Tibial artery (tissue), 4 donors: ENCODE measurements around the gene DNAJB1.

ENCODE experiments used
- DNase-seq, 2 donors: peaks; one replicate each; pipeline ENCODE4 v3.0.0-alpha.2; 2019
- H3K27ac ChIP-seq, 2 donors: fragments of 200-600 bp; sonication (generic) in 1 of 2; 1 replicate in 1 of 2; 2 replicates in 1 of 2; pipeline ENCODE4 v1.5.1; 2018 to 2019; ENCODE audit warnings: mild to moderate bottlenecking in 1 of 2
- H3K27me3 ChIP-seq, 2 donors: fragments of 200-600 bp; sonication (generic) in 1 of 2; one replicate each; pipeline versions ENCODE4 v1.5.1 to v1.6.0; 2016 to 2019
- H3K36me3 ChIP-seq, 3 donors: fragments of 200-600 bp; sonication (generic) in 2 of 3; one replicate each; pipeline ENCODE4 v1.5.1; 2016 to 2019; ENCODE audit warnings: mild to moderate bottlenecking in 2 of 3
- H3K4me1 ChIP-seq, 4 donors: fragments of 200-600 bp; sonication (generic) in 2 of 4; 1 replicate in 3 of 4; 2 replicates in 1 of 4; pipeline ENCODE4 v1.5.1; 2016 to 2019
- H3K4me3 ChIP-seq, 2 donors: fragments of 200-600 bp; sonication (generic) in 1 of 2; 1 replicate in 1 of 2; 2 replicates in 1 of 2; pipeline ENCODE4 v1.5.1; 2018 to 2019; ENCODE audit warnings: mild to moderate bottlenecking in 2 of 2
- H3K9me3 ChIP-seq, 3 donors: fragments of 200-600 bp; sonication (generic) in 1 of 3; one replicate each; pipeline ENCODE4 v1.5.1; 2016 to 2019
- intact Hi-C: fragments of 100-400 bp; cut with DNase I; formaldehyde crosslinking; loops from one replicate; pipeline ENCODE4 v1.15.0; 2023; ENCODE audit warnings: low total_unique reads
- TF ChIP-seq, protein P1 (sequence below), 2 experiments: fragments of 200-600 bp in 1 of 2; fragments of 450-650 bp in 1 of 2; IDR thresholded peaks; one replicate each; pipeline ENCODE4 v1.5.1; 2017 to 2019; ENCODE audit warnings: antibody characterized with exemption in 2 of 2, mild to moderate bottlenecking in 1 of 2, moderate library complexity in 1 of 2

Gene DNAJB1

DNA sequence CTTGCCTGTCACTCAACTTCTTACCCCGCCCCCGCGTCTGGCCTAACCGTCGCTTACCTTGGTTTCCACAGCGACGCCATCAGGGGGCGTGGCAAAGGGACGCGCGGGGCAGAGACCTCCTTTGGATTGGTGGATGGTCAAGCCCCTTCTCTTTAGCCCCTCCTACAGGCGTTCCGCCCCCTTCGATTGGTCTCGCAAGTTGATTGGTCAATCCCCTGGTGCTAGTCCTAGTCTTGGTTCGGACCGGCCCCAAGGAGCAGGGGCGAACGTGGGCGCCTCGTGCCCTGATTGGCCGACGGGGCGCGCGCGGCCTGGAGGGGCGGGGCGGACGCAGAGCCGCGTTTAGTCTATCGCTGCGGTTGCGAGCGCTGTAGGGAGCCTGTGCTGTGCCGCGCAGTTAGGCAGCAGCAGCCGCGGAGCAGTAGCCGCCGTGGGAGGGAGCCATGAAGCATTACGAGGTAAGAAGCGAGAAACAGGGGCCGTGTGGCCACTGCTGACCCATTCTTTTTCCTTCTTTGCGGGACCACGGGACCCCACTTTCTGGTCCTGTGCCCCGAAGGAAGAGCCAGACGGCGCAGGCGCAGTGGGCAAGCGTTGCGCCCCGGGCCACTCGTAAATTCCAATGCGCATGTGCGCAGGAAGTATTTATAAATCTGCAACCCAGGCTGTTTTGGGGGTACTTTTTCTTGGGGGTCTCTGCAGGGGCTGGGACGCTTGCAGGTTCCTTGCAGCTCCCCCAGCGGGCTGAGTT is 11.2 kb upstream of the DNAJB1 start, which contains the start of gene TECR:
Gene TECR, plus strand, starts transcription at position 341 of the 751 bp plus-strand sequence. Its CDS starts 103 bp downstream, at position 444.
- peak within 1 kb of the TSS; percentile 83 to 85 for H3K27ac ChIP-seq
- peaks cover 0 to 30% (median 7%) of the 10 kb centered on the region in 4 donors for H3K4me1 ChIP-seq
- no peaks in the 10 kb centered on the region for H3K9me3 ChIP-seq
- H3K4me3 ChIP-seq = peak within 1 kb of the TSS; percentile 71 to 91
- H3K36me3 ChIP-seq = no peaks in the 10 kb centered on the region
- no peaks in the 10 kb centered on the region for H3K27me3 ChIP-seq
- DNase-seq = peak; percentile 100
- TF ChIP-seq, protein P1, sequence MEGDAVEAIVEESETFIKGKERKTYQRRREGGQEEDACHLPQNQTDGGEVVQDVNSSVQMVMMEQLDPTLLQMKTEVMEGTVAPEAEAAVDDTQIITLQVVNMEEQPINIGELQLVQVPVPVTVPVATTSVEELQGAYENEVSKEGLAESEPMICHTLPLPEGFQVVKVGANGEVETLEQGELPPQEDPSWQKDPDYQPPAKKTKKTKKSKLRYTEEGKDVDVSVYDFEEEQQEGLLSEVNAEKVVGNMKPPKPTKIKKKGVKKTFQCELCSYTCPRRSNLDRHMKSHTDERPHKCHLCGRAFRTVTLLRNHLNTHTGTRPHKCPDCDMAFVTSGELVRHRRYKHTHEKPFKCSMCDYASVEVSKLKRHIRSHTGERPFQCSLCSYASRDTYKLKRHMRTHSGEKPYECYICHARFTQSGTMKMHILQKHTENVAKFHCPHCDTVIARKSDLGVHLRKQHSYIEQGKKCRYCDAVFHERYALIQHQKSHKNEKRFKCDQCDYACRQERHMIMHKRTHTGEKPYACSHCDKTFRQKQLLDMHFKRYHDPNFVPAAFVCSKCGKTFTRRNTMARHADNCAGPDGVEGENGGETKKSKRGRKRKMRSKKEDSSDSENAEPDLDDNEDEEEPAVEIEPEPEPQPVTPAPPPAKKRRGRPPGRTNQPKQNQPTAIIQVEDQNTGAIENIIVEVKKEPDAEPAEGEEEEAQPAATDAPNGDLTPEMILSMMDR (IDR thresholded peaks at IDR 0.05) = no peak
- intact Hi-C loops = no loop called here

- Histone ChIP-seq H3K27ac (peak overlapping the region; percentile 70 to 79), H3K9me3 (no peaks in the 10 kb centered on the region), H3K4me1 (peaks cover 0 to 30% (median 7%) of the 10 kb centered on the region in 4 donors), H3K4me3 (peak overlapping the region; percentile 71 to 91), H3K36me3 (no peaks in the 10 kb centered on the region), H3K27me3 (no peaks in the 10 kb centered on the region)
- peak in 1 of 2 donors; percentile 68 for DNase-seq
- intact Hi-C loops = no loop called here
- TF ChIP-seq, protein P1 (IDR thresholded peaks at IDR 0.05) = no peak
Measured at GRCh38 chr19:14528419-14529253, 10.4 kb upstream of the DNAJB1 start.

DNA sequence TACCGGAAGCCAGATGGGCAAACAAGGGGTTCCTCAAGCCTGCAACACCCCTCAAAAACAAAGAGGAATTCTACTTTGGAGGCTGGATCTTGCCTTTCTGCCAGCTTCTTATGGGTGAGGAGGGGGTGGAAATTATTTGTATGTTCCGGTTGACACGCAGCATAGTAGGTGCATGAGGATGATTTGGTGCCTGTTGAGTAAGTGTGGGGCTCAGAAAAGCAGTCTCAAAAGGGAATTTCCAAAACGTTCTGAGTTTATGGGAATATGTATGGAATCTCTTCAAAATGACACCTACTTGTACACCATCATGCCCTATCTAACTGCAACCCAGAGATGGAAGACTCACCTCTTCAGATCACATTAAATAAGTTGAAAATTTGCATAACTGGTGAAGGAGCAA is 8.2 kb upstream of the DNAJB1 start:
- TF ChIP-seq, protein P1 (IDR thresholded peaks at IDR 0.05) = no peak
- H3K4me1 ChIP-seq = peaks cover 0 to 25% (median 7%) of the 10 kb centered on the region in 4 donors
- H3K4me3 ChIP-seq = no peak overlapping the region
- no peak for DNase-seq
- no peaks in the 10 kb centered on the region for H3K36me3 ChIP-seq
- no peaks in the 10 kb centered on the region for H3K27me3 ChIP-seq
- no peaks in the 10 kb centered on the region for H3K9me3 ChIP-seq
- H3K27ac ChIP-seq = no peak overlapping the region
- intact Hi-C loops = no loop called here

GRCh38 chr19:14525729-14526128 is 7.5 kb upstream of the DNAJB1 start:
- Histone ChIP-seq H3K9me3 (no peaks in the 10 kb centered on the region), H3K27ac (no peak overlapping the region), H3K36me3 (no peaks in the 10 kb centered on the region), H3K4me1 (peaks cover 0 to 18% (median 6%) of the 10 kb centered on the region in 4 donors), H3K27me3 (no peaks in the 10 kb centered on the region), H3K4me3 (no peak overlapping the region)
- TF ChIP-seq, protein P1 (IDR thresholded peaks at IDR 0.05) = no peak
- no peak for DNase-seq
- intact Hi-C loops = no loop called here

DNA sequence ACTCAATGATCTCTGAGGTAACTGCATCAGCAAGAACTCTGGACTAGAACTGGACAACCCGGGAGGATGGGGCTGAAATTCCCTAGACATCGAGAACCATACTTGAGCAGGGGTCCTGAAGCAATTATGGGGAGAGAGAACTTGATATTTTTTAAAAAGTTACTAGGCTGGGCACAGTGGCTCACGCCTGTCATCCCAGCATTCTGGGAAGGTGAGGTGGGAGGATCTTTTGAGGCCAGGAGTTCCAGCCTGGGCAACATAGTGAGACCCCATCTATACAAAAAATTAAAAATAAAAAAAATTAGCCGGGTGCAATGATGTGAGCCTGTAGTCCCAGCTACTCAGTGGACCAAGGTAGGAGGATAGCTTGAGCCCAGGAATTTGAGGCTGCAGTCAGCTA is 2.3 kb upstream of the DNAJB1 start:
- no peak overlapping the region for H3K27ac ChIP-seq
- H3K27me3 ChIP-seq = no peaks in the 10 kb centered on the region
- no peak overlapping the region for H3K4me3 ChIP-seq
- DNase-seq = no peak
- H3K9me3 ChIP-seq = no peaks in the 10 kb centered on the region
- intact Hi-C loops = no loop called here
- TF ChIP-seq, protein P1 (IDR thresholded peaks at IDR 0.05) = no peak
- H3K4me1 ChIP-seq = peaks cover 0 to 23% (median 19%) of the 10 kb centered on the region in 4 donors
- H3K36me3 ChIP-seq = peaks cover 10 to 16% (median 13%) of the 10 kb centered on the region in 3 donors
